ENCODE results near the gene GAB3.

DNA sequence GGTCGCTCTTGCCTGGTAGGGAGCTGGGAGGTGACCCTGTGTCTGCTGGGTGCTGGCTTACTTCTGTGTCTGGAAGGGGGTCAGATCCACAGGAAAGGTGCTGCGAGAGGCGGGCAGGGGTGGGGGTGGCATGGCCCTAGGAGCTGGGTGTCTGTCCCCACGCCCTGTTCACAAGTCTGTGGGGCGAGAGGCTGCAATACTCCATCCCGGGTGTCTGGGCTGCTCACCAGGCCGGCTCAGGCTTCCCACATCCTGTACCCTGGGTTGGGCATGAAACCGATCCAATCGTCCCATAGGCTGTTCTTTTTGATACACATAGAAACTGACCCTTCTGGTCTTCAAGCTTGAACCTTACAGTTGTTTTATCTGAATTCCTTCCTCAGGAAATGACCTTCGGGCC lies 96.5 kb downstream of the GAB3 start:
- TF ChIP-seq, protein P1, sequence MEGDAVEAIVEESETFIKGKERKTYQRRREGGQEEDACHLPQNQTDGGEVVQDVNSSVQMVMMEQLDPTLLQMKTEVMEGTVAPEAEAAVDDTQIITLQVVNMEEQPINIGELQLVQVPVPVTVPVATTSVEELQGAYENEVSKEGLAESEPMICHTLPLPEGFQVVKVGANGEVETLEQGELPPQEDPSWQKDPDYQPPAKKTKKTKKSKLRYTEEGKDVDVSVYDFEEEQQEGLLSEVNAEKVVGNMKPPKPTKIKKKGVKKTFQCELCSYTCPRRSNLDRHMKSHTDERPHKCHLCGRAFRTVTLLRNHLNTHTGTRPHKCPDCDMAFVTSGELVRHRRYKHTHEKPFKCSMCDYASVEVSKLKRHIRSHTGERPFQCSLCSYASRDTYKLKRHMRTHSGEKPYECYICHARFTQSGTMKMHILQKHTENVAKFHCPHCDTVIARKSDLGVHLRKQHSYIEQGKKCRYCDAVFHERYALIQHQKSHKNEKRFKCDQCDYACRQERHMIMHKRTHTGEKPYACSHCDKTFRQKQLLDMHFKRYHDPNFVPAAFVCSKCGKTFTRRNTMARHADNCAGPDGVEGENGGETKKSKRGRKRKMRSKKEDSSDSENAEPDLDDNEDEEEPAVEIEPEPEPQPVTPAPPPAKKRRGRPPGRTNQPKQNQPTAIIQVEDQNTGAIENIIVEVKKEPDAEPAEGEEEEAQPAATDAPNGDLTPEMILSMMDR (IDR thresholded peaks at IDR 0.05), result no peak
- no peak for TF ChIP-seq POLR2A (IDR thresholded peaks at IDR 0.05)

All from body of pancreas (tissue), 4 donors.